MM.1S (cell line): ENCODE measurements around the gene ALPL.

Experiments
- DNase-seq: peaks from one replicate; pipeline ENCODE4 v3.0.0-alpha.2; 2015
- H2AFZ ChIP-seq: fragments of 300-600 bp; sonication (generic); 2 replicates; pipeline ENCODE4 v1.6.0; 2016; ENCODE audit warnings: antibody characterized with exemption, low read length
- H3F3A ChIP-seq: fragments of 300-600 bp; sonication (generic); 2 replicates; pipeline ENCODE4 v1.6.1; 2016; ENCODE audit warnings: mild to moderate bottlenecking, antibody characterized with exemption, low read length, moderate library complexity, mixed read lengths; ENCODE audit not compliant: insufficient read depth
- H3K27ac ChIP-seq: fragments of 300-600 bp; sonication (generic); 2 replicates; pipeline ENCODE4 v1.5.1; 2016; ENCODE audit warnings: mild to moderate bottlenecking, low read length
- H3K27me3 ChIP-seq: fragments of 300-600 bp; sonication (generic); replicated peaks from 2 replicates; pipeline ENCODE4 v1.6.0; 2016; ENCODE audit warnings: low read length; ENCODE audit not compliant: insufficient read depth
- H3K36me3 ChIP-seq: fragments of 300-600 bp; sonication (generic); replicated peaks from 2 replicates; pipeline ENCODE4 v1.6.1; 2016; ENCODE audit warnings: mild to moderate bottlenecking, low read length, mixed read lengths; ENCODE audit not compliant: insufficient read depth
- H3K4me1 ChIP-seq: fragments of 300-600 bp; sonication (generic); 2 replicates; pipeline ENCODE4 v1.6.1; 2016; ENCODE audit warnings: low read length, mixed read lengths
- H3K4me2 ChIP-seq: fragments of 300-600 bp; sonication (generic); 2 replicates; pipeline ENCODE4 v1.6.0; 2016; ENCODE audit warnings: low read depth, low read length
- H3K4me3 ChIP-seq: fragments of 300-600 bp; sonication (generic); 2 replicates; pipeline ENCODE4 v1.5.1; 2016; ENCODE audit warnings: low read length, mixed read lengths
- H3K79me2 ChIP-seq: fragments of 300-600 bp; sonication (generic); 2 replicates; pipeline ENCODE4 v1.6.1; 2016; ENCODE audit warnings: mixed run types, low read length, mixed read lengths
- H3K9ac ChIP-seq: fragments of 300-600 bp; sonication (generic); 2 replicates; pipeline ENCODE4 v1.6.1; 2016; ENCODE audit warnings: low read length, mixed read lengths
- H3K9me2 ChIP-seq: fragments of 300-600 bp; sonication (generic); replicated peaks from 2 replicates; pipeline ENCODE4 v1.6.1; 2016; ENCODE audit warnings: mild to moderate bottlenecking, low read length, mixed read lengths; ENCODE audit not compliant: insufficient read depth
- H3K9me3 ChIP-seq: fragments of 300-600 bp; sonication (generic); replicated peaks from 2 replicates; pipeline ENCODE4 v1.6.1; 2016; ENCODE audit warnings: mild to moderate bottlenecking, low read length, mixed read lengths; ENCODE audit not compliant: insufficient read depth
- H4K20me1 ChIP-seq: fragments of 300-600 bp; sonication (generic); 2 replicates; pipeline ENCODE4 v1.6.1; 2016; ENCODE audit warnings: mild to moderate bottlenecking, low read length, moderate library complexity, mixed read lengths; ENCODE audit not compliant: insufficient read depth
- CTCF ChIP-seq: fragments of 300-600 bp; sonication (generic); IDR thresholded peaks from 2 replicates; pipeline ENCODE4 v1.5.1; 2016; ENCODE audit warnings: antibody characterized with exemption, low read length, mixed read lengths
- EZH2 ChIP-seq: fragments of 300-600 bp; sonication (generic); optimal IDR thresholded peaks from 2 replicates; pipeline ENCODE3; 2017; ENCODE audit warnings: low read depth, mild to moderate bottlenecking, antibody characterized with exemption, low read length, mixed read lengths
- EZH2phosphoT487 ChIP-seq: fragments of 300-600 bp; sonication (generic); IDR thresholded peaks from 2 replicates; pipeline ENCODE4 v1.6.1; 2018; ENCODE audit warnings: antibody characterized with exemption, low read length

ALPL gene

GRCh38 chr1:21537932-21538630 lies 28.9 kb downstream of the ALPL start:
- Histone ChIP-seq H3K9me3 (no peaks in the 10 kb centered on the region), H3K9me2 (no peaks in the 10 kb centered on the region), H3F3A (no peaks in the 10 kb centered on the region), H4K20me1 (no peaks in the 10 kb centered on the region), H3K4me3 (no peak overlapping the region), H3K36me3 (no peaks in the 10 kb centered on the region), H3K27ac (no peak overlapping the region), H3K9ac (no peak overlapping the region), H3K4me1 (no peaks in the 10 kb centered on the region), H3K27me3 (peaks cover 85% of the 10 kb centered on the region), H3K4me2 (no peak overlapping the region), H2AFZ (no peak overlapping the region), H3K79me2 (no peaks in the 10 kb centered on the region)
- no peak for TF ChIP-seq CTCF
- no peak for TF ChIP-seq EZH2phosphoT487
- TF ChIP-seq EZH2, result no peak
- DNase-seq, result no peak

- TF ChIP-seq EZH2 (no peak), EZH2phosphoT487 (no peak), CTCF (no peak; the same call in 1 of the 2 replicates)
- H3K79me2 ChIP-seq, result no peaks in the 10 kb centered on the region
Observed at GRCh38 chr1:21539933-21540332, 30.7 kb downstream of the ALPL start.

GRCh38 chr1:21541329-21541728 lies 32.1 kb downstream of the ALPL start:
- Histone ChIP-seq H3K4me1 (no peaks in the 10 kb centered on the region), H3K79me2 (no peaks in the 10 kb centered on the region), H3K27me3 (peaks cover 67% of the 10 kb centered on the region), H3K9me2 (no peaks in the 10 kb centered on the region), H3K4me2 (no peak overlapping the region), H3F3A (no peaks in the 10 kb centered on the region), H3K9me3 (no peaks in the 10 kb centered on the region), H2AFZ (no peak overlapping the region), H3K27ac (no peak overlapping the region), H3K36me3 (no peaks in the 10 kb centered on the region), H4K20me1 (no peaks in the 10 kb centered on the region), H3K4me3 (no peak overlapping the region), H3K9ac (no peak overlapping the region)
- DNase-seq, result no peak
- TF ChIP-seq CTCF, result no peak
- no peak for TF ChIP-seq EZH2
- TF ChIP-seq EZH2phosphoT487, result no peak

More at GRCh38 chr1:21539933-21540332, 30.7 kb downstream of the ALPL start:
- no peak overlapping the region for H2AFZ ChIP-seq
- H3K9ac ChIP-seq, result no peak overlapping the region
- H4K20me1 ChIP-seq, result no peaks in the 10 kb centered on the region
- no peak overlapping the region for H3K4me2 ChIP-seq
- DNase-seq, result no peak
- H3F3A ChIP-seq, result no peaks in the 10 kb centered on the region
- H3K27me3 ChIP-seq, result peaks cover 81% of the 10 kb centered on the region
- no peaks in the 10 kb centered on the region for H3K9me2 ChIP-seq
- no peak overlapping the region for H3K4me3 ChIP-seq
- no peaks in the 10 kb centered on the region for H3K36me3 ChIP-seq
- H3K4me1 ChIP-seq, result no peaks in the 10 kb centered on the region
- no peaks in the 10 kb centered on the region for H3K9me3 ChIP-seq
- no peak overlapping the region for H3K27ac ChIP-seq
